Endothelial cell of umbilical vein (primary cell): ENCODE measurements around the gene PRXL2B.

ENCODE experiments used
- CTCF ChIP-seq, 2 donors: IDR thresholded peaks; 1 replicate in 1 of 2; 2 replicates in 1 of 2; pipeline ENCODE4 v1.5.1; 2011; ENCODE audit warnings: low read length in 2 of 2, mild to moderate bottlenecking in 2 of 2, moderate library complexity in 2 of 2, control low read depth in 1 of 2, inconsistent platforms in 1 of 2, low read depth in 1 of 2; ENCODE audit not compliant: insufficient read depth in 1 of 2; ENCODE audit errors: extremely low read depth in 1 of 2
- EZH2 ChIP-seq: IDR thresholded peaks from 2 replicates; pipeline ENCODE4 v1.6.1; 2012; ENCODE audit warnings: borderline replicate concordance, low read depth, mild to moderate bottlenecking, moderate library complexity, low read length, inconsistent platforms; ENCODE audit not compliant: severe bottlenecking
- FOS ChIP-seq: IDR thresholded peaks from 2 replicates; pipeline ENCODE4 v1.6.1; 2011; ENCODE audit warnings: mild to moderate bottlenecking, low read length, moderate library complexity, borderline replicate concordance; ENCODE audit not compliant: insufficient read depth
- GATA2 ChIP-seq: IDR thresholded peaks from 2 replicates; pipeline ENCODE4 v1.7.0; 2011; ENCODE audit warnings: low read depth, mild to moderate bottlenecking, moderate library complexity, mixed read lengths, low read length; ENCODE audit not compliant: insufficient read length, insufficient read depth
- MYC ChIP-seq: IDR thresholded peaks from one replicate; pipeline ENCODE4 v1.6.1; 2011; ENCODE audit warnings: mild to moderate bottlenecking, low read depth, low read length
- POLR2A ChIP-seq: IDR thresholded peaks from 2 replicates; pipeline ENCODE4 v1.6.1; 2012; ENCODE audit warnings: low read depth, mild to moderate bottlenecking, control low read depth, low read length
- POLR2AphosphoS5 ChIP-seq: IDR thresholded peaks from 2 replicates; pipeline ENCODE4 v1.6.1; 2012; ENCODE audit warnings: low read depth, mild to moderate bottlenecking, control low read depth, low read length, moderate library complexity; ENCODE audit not compliant: insufficient read depth

- TF ChIP-seq POLR2A: no peak
- no peak for TF ChIP-seq CTCF (IDR thresholded peaks at IDR 0.05; ENCODE audit: extremely low read depth in 1 of 2, insufficient read depth in 1 of 2, low read depth in 1 of 2, low read length in 2 of 2)
- no peak for TF ChIP-seq EZH2
- TF ChIP-seq MYC: no peak
- TF ChIP-seq FOS: no peak
- TF ChIP-seq POLR2AphosphoS5: no peak
- TF ChIP-seq GATA2: no peak
Observed at GRCh38 chr1:2610036-2610959, 23.7 kb downstream of the PRXL2B start.
